Fibroblast of the aortic adventitia (primary cell): Measurements from ENCODE around the gene LRP1B. TPM values are rescaled to one million over a fixed set of nuclear protein-coding genes. Genes with fewer than 3 reads are reported as not detected.

Experiments
- DNase-seq: peaks from one replicate; pipeline ENCODE4 v3.0.0-alpha.2; 2010; ENCODE audit warnings: low read depth
- H3K4me3 ChIP-seq: 2 replicates; pipeline ENCODE4 v1.5.1; 2011; ENCODE audit warnings: low read depth, mild to moderate bottlenecking, control low read depth, low read length, moderate library complexity
- total RNA-seq: library from RNA; depleted of rRNA; stranded (reverse); fragments of >200 nt; gene quantifications from 2 replicates; pipeline ENCODE4 v1.2.3, GENCODE V29; 2012; ENCODE audit warnings: low replicate concordance
- TF ChIP-seq, protein P1 (sequence below): IDR thresholded peaks from 2 replicates; pipeline ENCODE4 v1.5.1; 2011; ENCODE audit warnings: mild to moderate bottlenecking, low read length, control low read depth, inconsistent platforms; ENCODE audit not compliant: insufficient read depth

The LRP1B gene
- total RNA-seq, 1 donor = 0.36 TPM

DNA sequence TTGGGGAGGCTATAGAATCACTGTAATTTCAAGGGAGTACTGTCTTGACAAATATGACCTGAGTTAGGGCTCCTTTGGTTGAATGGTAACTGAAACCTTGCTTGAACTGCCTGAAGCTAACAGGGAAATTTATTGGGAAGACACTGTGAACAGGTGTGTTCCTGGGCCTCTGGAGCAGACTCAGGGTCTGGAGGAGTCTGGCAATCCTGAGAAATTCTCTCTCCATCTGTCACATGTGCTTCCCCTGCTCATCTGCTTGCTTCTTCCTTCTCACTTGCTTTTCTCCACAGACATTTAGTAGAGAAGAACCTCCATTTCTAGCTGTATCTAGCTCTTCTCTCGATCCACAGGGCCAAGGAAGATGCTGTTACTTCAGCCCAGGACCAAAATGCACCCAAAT is 476.5 kb downstream of the LRP1B start:
- TF ChIP-seq, protein P1, sequence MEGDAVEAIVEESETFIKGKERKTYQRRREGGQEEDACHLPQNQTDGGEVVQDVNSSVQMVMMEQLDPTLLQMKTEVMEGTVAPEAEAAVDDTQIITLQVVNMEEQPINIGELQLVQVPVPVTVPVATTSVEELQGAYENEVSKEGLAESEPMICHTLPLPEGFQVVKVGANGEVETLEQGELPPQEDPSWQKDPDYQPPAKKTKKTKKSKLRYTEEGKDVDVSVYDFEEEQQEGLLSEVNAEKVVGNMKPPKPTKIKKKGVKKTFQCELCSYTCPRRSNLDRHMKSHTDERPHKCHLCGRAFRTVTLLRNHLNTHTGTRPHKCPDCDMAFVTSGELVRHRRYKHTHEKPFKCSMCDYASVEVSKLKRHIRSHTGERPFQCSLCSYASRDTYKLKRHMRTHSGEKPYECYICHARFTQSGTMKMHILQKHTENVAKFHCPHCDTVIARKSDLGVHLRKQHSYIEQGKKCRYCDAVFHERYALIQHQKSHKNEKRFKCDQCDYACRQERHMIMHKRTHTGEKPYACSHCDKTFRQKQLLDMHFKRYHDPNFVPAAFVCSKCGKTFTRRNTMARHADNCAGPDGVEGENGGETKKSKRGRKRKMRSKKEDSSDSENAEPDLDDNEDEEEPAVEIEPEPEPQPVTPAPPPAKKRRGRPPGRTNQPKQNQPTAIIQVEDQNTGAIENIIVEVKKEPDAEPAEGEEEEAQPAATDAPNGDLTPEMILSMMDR = no peak
- H3K4me3 ChIP-seq = no peak overlapping the region
- no peak for DNase-seq

DNA sequence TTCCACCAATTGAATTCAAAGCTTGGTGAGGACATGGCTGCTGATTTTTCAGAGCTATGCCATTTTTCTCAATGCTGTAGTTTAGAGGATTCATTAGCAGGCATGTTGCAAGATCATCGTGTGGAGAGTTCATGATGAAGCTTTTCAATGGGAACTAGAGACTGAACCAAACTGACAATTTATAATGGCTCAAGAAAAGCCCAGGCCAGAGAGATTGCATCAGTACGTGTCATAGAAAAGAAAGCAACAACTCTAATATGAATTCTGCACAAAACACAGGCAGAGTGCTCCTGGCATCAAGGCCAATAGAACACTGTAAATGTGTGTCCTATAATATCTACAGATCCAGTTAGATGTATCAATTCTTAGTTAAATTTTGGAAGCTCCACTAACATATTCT is 477.6 kb downstream of the LRP1B start:
- no peak overlapping the region for H3K4me3 ChIP-seq
- TF ChIP-seq, protein P1 = no peak
- no peak for DNase-seq

DNA sequence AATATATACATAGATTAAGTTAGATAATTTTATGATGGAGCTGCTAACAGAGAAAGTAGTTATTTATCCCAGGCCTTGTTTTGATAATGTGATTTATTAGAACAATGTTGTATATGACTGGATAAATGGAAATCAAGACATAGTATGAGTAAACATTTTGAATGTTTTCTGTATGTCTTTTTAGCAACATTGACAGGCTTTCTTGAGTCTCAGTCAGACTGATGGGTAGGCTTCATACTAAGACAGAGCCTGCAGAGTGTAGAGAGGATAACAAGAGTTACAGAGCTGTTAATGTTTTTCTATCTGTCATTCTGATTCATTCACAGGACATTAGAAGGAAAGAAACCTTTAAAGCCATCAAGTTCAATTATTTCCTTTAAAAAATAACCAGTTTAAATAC is 478.5 kb downstream of the LRP1B start:
- DNase-seq = no peak
- TF ChIP-seq, protein P1 = no peak
- H3K4me3 ChIP-seq = no peak overlapping the region

DNA sequence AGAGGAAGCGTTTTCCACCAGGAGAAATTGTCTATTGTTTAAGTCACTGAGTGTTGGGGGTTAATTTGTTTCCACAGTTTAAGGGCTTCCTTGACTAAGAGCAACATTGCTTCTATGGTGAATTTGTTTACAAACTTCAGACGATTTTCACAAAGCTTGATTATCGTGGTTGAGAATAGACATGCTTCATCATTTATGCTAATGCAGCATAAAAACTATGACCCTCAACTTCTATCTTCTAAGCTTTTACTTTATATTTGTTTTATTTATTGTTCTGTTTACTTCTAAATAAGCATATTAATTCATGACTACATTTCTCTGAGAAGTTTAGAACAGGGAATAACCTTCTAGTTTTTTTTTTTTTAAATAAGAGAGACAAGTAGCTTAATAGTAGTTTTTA is 483.5 kb downstream of the LRP1B start:
- H3K4me3 ChIP-seq = no peak overlapping the region
- TF ChIP-seq, protein P1 = no peak
- DNase-seq = no peak

DNA sequence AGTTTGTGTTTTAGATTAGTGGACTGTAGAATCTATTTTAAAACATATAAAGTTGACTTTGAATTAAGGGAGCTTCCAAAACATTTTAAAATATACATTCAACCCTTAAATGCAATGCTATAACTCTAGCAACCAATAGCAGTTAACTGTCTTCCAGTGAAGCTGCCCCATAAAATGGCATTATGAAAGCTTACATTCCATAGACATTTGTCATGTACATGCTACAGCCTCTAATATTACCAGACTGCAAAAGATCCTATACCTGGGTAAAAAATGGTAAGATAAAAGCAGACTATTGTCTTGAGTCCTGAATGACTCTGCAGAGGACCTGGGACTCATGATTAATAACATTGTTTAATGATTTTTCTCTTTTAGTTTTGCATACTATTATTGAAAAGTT is 489.4 kb downstream of the LRP1B start:
- TF ChIP-seq, protein P1 = no peak
- H3K4me3 ChIP-seq = no peak overlapping the region
- DNase-seq = no peak

DNA sequence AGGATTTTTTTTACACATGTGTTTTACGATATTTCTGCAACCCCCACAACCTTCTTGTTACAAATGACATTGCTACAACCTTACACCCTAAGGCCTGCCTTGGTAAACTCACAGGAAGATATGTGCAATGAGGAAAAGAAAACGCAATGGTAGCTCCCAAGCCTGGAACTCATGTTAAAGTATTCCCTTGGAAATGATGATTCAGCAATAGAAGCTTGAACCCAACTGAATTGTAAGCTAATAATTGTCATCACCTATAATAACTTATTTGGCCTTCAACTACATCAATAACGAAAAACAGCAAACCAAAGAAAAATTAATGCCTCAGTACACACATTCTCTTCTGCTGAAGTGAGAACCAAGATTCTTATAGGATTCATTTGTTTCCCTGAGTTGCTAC is 491.0 kb downstream of the LRP1B start:
- DNase-seq = no peak
- no peak overlapping the region for H3K4me3 ChIP-seq
- TF ChIP-seq, protein P1 = no peak

DNA sequence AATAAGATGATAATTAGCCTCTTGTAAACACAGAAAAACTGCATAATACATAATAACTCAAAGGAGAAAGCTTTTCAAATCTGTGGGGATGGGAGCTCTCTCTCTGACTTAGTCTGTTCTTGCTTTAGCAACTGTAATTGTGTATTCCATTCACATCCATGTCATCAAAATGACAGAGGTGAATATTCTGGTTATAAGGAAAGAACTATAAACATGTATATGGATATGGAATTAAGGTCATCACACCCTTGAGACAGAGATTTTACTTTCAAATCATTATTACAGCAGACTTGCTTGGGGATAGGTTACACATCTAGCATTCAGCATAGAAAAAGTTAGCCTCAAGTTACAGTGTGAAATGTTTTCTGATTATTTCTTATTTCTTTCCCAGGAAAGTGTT is 497.7 kb downstream of the LRP1B start:
- no peak for DNase-seq
- TF ChIP-seq, protein P1 = no peak
- no peak overlapping the region for H3K4me3 ChIP-seq
